ENCODE data around the gene CD37. TPM values are rescaled to one million over a fixed set of nuclear protein-coding genes. Genes with fewer than 3 reads are reported as not detected.

Gene CD37
- polyA plus RNA-seq, 1 of the 3 experiments (the other 2 are of a cell fraction), result not detected

- ChIA-PET POLR2A (no interaction called here), CTCF (no interaction called here)
- Histone ChIP-seq H3K4me2 (no peak overlapping the region), H2AFZ (ENCODE audit: low read depth) (no peak overlapping the region), H3K9me3 (no peaks in the 10 kb centered on the region), H3K4me1 (ENCODE audit: control insufficient read depth in 1 of 2, insufficient read depth in 2 of 2, low read depth in 1 of 2, low read length in 1 of 2) (peaks cover 0 to 6% of the 10 kb centered on the region in 2 experiments; a peak in 1 of 4 replicates), H3K9ac (no peak overlapping the region), H3K36me3 (replicated peaks in 1 of 2; ENCODE audit: control insufficient read depth in 1 of 2, insufficient read depth in 2 of 2, low read length in 1 of 2) (peaks cover 23 to 28% of the 10 kb centered on the region in 2 experiments), H3K27ac (ENCODE audit: low read depth in 2 of 2, low read length in 1 of 2) (no peak overlapping the region), H3K9me2 (no peaks in the 10 kb centered on the region), H4K20me1 (ENCODE audit: insufficient read depth) (peaks cover 2% of the 10 kb centered on the region; the same call in 1 of the 2 replicates), H3K4me3 (ENCODE audit: low read depth in 2 of 2, low read length in 1 of 2) (no peak overlapping the region), H3K27me3 (ENCODE audit: insufficient read depth) (no peaks in the 10 kb centered on the region), H3K79me2 (ENCODE audit: insufficient read depth) (no peaks in the 10 kb centered on the region), H3F3A (replicated peaks; ENCODE audit: insufficient read depth) (no peaks in the 10 kb centered on the region)
- no peak for TF ChIP-seq TAF1 (IDR thresholded peaks at IDR 0.05; ENCODE audit: borderline replicate concordance, low read depth, low read length)
- TF ChIP-seq ZBTB33 (IDR thresholded peaks at IDR 0.05; ENCODE audit: borderline replicate concordance, low read depth), result no peak
- no peak for TF ChIP-seq FOXM1 (IDR thresholded peaks at IDR 0.05; ENCODE audit: low read depth)
- TF ChIP-seq REST (IDR thresholded peaks at IDR 0.05; ENCODE audit: low read depth, low read length), result no peak
- no peak for TF ChIP-seq RFX5 (IDR thresholded peaks at IDR 0.05; ENCODE audit: low read length)
- TF ChIP-seq, protein P1, sequence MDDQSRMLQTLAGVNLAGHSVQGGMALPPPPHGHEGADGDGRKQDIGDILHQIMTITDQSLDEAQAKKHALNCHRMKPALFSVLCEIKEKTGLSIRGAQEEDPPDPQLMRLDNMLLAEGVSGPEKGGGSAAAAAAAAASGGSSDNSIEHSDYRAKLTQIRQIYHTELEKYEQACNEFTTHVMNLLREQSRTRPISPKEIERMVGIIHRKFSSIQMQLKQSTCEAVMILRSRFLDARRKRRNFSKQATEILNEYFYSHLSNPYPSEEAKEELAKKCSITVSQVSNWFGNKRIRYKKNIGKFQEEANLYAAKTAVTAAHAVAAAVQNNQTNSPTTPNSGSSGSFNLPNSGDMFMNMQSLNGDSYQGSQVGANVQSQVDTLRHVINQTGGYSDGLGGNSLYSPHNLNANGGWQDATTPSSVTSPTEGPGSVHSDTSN (IDR thresholded peaks at IDR 0.05), result no peak
- no peak for TF ChIP-seq NFIC (IDR thresholded peaks at IDR 0.05; ENCODE audit: borderline replicate concordance)
- no peak for TF ChIP-seq SIN3A (IDR thresholded peaks at IDR 0.05; ENCODE audit: borderline replicate concordance, low read depth, low read length)
- TF ChIP-seq GABPA (IDR thresholded peaks at IDR 0.05; ENCODE audit: low read depth), result no peak
- TF ChIP-seq CHD2 (IDR thresholded peaks at IDR 0.05; ENCODE audit: low read length, partially characterized antibody), result no peak
- TF ChIP-seq, protein P2, sequence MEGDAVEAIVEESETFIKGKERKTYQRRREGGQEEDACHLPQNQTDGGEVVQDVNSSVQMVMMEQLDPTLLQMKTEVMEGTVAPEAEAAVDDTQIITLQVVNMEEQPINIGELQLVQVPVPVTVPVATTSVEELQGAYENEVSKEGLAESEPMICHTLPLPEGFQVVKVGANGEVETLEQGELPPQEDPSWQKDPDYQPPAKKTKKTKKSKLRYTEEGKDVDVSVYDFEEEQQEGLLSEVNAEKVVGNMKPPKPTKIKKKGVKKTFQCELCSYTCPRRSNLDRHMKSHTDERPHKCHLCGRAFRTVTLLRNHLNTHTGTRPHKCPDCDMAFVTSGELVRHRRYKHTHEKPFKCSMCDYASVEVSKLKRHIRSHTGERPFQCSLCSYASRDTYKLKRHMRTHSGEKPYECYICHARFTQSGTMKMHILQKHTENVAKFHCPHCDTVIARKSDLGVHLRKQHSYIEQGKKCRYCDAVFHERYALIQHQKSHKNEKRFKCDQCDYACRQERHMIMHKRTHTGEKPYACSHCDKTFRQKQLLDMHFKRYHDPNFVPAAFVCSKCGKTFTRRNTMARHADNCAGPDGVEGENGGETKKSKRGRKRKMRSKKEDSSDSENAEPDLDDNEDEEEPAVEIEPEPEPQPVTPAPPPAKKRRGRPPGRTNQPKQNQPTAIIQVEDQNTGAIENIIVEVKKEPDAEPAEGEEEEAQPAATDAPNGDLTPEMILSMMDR (IDR thresholded peaks at IDR 0.05), result no peak
- no peak for TF ChIP-seq FOSL2 (IDR thresholded peaks at IDR 0.05; ENCODE audit: borderline replicate concordance, low read depth)
- TF ChIP-seq IRF3 (IDR thresholded peaks at IDR 0.05; ENCODE audit: low read depth, low read length), result no peak
- no peak for TF ChIP-seq TEAD4 (IDR thresholded peaks at IDR 0.05; ENCODE audit: borderline replicate concordance, insufficient read depth)
- no peak for TF ChIP-seq EZH2phosphoT487 (IDR thresholded peaks at IDR 0.05; ENCODE audit: borderline replicate concordance, low read depth)
- TF ChIP-seq TCF12 (IDR thresholded peaks at IDR 0.05), result no peak
- TF ChIP-seq FOXJ3 (CRISPR knock-in tag; IDR thresholded peaks at IDR 0.05), result no peak
- no peak for DNase-seq
- WGBS (ENCODE audit: low lambda C conversion rate), result 85% methylated on average over 5 of the region's 11 CpGs
Measured at GRCh38 chr19:49340865-49341718, 5.9 kb downstream of the CD37 start.

Data from SK-N-SH (cell line).